ENCODE measurements around the gene ABI2. TPM values are rescaled to one million over a fixed set of nuclear protein-coding genes. Genes with fewer than 3 reads are reported as not detected.

The ABI2 gene
- total and polyA plus RNA-seq, 4 donors: 5.4 to 10.5 (median 7.6) TPM

DNA sequence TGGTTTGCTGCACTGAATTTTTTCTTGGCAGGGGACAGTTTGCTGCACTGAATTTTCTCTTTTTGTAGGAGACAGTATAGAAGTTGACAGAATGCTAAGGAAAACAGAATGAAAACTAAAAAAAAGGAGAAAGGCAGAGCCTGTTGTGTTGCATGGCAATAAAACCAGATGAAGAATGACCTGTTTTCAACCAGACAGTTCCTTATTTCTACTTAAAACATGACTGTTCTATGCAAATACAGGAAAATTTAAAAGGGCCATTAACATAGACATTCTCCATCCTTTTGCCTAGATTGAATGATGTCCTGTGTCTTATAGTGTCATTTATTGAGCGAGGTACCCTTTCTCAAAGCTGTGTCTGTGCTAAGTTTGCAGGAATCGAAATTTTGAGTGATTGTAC, 33.3 kb downstream of the ABI2 start:
- no peaks in the 10 kb centered on the region for H3K27me3 ChIP-seq (ENCODE audit: control insufficient read depth in 4 of 4, insufficient read depth in 4 of 4, low read length in 3 of 4)
- TF ChIP-seq, protein P1, sequence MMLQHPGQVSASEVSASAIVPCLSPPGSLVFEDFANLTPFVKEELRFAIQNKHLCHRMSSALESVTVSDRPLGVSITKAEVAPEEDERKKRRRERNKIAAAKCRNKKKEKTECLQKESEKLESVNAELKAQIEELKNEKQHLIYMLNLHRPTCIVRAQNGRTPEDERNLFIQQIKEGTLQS (IDR thresholded peaks at IDR 0.05): no peak
- no peak for TF ChIP-seq TAF1 (conservative IDR thresholded peaks at IDR 0.05)
- no peak for TF ChIP-seq FOXA1 (IDR thresholded peaks at IDR 0.05)
- TF ChIP-seq SP1 (IDR thresholded peaks at IDR 0.05): no peak
- no peak for TF ChIP-seq EGR1 (IDR thresholded peaks at IDR 0.05; ENCODE audit: low read depth in 2 of 2)
- TF ChIP-seq FOXA2 (IDR thresholded peaks at IDR 0.05): no peak
- TF ChIP-seq, protein P2, sequence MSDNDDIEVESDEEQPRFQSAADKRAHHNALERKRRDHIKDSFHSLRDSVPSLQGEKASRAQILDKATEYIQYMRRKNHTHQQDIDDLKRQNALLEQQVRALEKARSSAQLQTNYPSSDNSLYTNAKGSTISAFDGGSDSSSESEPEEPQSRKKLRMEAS (IDR thresholded peaks at IDR 0.05): no peak
- TF ChIP-seq HNF4G (IDR thresholded peaks at IDR 0.05): no peak
- no peak for TF ChIP-seq YY1 (IDR thresholded peaks at IDR 0.05)
- no peak for TF ChIP-seq GABPA (IDR thresholded peaks at IDR 0.05 in 1 of 2, conservative IDR thresholded peaks at IDR 0.05 in 1 of 2)
- TF ChIP-seq JUND (IDR thresholded peaks at IDR 0.05): no peak
- TF ChIP-seq, protein P3, sequence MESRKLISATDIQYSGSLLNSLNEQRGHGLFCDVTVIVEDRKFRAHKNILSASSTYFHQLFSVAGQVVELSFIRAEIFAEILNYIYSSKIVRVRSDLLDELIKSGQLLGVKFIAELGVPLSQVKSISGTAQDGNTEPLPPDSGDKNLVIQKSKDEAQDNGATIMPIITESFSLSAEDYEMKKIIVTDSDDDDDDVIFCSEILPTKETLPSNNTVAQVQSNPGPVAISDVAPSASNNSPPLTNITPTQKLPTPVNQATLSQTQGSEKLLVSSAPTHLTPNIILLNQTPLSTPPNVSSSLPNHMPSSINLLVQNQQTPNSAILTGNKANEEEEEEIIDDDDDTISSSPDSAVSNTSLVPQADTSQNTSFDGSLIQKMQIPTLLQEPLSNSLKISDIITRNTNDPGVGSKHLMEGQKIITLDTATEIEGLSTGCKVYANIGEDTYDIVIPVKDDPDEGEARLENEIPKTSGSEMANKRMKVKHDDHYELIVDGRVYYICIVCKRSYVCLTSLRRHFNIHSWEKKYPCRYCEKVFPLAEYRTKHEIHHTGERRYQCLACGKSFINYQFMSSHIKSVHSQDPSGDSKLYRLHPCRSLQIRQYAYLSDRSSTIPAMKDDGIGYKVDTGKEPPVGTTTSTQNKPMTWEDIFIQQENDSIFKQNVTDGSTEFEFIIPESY (IDR thresholded peaks at IDR 0.05): no peak
- TF ChIP-seq, protein P4, sequence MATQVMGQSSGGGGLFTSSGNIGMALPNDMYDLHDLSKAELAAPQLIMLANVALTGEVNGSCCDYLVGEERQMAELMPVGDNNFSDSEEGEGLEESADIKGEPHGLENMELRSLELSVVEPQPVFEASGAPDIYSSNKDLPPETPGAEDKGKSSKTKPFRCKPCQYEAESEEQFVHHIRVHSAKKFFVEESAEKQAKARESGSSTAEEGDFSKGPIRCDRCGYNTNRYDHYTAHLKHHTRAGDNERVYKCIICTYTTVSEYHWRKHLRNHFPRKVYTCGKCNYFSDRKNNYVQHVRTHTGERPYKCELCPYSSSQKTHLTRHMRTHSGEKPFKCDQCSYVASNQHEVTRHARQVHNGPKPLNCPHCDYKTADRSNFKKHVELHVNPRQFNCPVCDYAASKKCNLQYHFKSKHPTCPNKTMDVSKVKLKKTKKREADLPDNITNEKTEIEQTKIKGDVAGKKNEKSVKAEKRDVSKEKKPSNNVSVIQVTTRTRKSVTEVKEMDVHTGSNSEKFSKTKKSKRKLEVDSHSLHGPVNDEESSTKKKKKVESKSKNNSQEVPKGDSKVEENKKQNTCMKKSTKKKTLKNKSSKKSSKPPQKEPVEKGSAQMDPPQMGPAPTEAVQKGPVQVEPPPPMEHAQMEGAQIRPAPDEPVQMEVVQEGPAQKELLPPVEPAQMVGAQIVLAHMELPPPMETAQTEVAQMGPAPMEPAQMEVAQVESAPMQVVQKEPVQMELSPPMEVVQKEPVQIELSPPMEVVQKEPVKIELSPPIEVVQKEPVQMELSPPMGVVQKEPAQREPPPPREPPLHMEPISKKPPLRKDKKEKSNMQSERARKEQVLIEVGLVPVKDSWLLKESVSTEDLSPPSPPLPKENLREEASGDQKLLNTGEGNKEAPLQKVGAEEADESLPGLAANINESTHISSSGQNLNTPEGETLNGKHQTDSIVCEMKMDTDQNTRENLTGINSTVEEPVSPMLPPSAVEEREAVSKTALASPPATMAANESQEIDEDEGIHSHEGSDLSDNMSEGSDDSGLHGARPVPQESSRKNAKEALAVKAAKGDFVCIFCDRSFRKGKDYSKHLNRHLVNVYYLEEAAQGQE (IDR thresholded peaks at IDR 0.05): no peak
- no peak for TF ChIP-seq HNF4A (conservative IDR thresholded peaks at IDR 0.05)
- no peak for TF ChIP-seq RAD21 (IDR thresholded peaks at IDR 0.05)
- TF ChIP-seq, protein P5, sequence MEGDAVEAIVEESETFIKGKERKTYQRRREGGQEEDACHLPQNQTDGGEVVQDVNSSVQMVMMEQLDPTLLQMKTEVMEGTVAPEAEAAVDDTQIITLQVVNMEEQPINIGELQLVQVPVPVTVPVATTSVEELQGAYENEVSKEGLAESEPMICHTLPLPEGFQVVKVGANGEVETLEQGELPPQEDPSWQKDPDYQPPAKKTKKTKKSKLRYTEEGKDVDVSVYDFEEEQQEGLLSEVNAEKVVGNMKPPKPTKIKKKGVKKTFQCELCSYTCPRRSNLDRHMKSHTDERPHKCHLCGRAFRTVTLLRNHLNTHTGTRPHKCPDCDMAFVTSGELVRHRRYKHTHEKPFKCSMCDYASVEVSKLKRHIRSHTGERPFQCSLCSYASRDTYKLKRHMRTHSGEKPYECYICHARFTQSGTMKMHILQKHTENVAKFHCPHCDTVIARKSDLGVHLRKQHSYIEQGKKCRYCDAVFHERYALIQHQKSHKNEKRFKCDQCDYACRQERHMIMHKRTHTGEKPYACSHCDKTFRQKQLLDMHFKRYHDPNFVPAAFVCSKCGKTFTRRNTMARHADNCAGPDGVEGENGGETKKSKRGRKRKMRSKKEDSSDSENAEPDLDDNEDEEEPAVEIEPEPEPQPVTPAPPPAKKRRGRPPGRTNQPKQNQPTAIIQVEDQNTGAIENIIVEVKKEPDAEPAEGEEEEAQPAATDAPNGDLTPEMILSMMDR (IDR thresholded peaks at IDR 0.05; ENCODE audit: low read depth, low read length, missing input control): no peak
- no peak for TF ChIP-seq RXRA (IDR thresholded peaks at IDR 0.05)
- no peak for TF ChIP-seq NR2F2 (IDR thresholded peaks at IDR 0.05)
- H3K4me1 ChIP-seq (ENCODE audit: control insufficient read depth in 4 of 4, insufficient read depth in 4 of 4, low read length in 3 of 4): no peaks in the 10 kb centered on the region
- DNase-seq (ENCODE audit: low spot score): no peak
- no peak overlapping the region for H3K4me3 ChIP-seq (ENCODE audit: low read depth in 1 of 3, low read length in 3 of 3)
- H3K9me3 ChIP-seq (ENCODE audit: control insufficient read depth in 4 of 4, low read length in 3 of 4): no peaks in the 10 kb centered on the region
- H3K27ac ChIP-seq (ENCODE audit: low read depth in 1 of 2, low read length in 2 of 2): no peak overlapping the region
- no peak overlapping the region for H3K9ac ChIP-seq (ENCODE audit: low read depth in 1 of 2, low read length in 2 of 2)
- no peaks in the 10 kb centered on the region for H3K36me3 ChIP-seq (ENCODE audit: control insufficient read depth in 4 of 4, insufficient read depth in 3 of 4, low read depth in 1 of 4, low read length in 3 of 4)
- WGBS: 82% methylated on average over 2 of the region's 2 CpGs

All from liver (tissue), 9 donors.